ENCODE data around the gene C5orf47.

DNA sequence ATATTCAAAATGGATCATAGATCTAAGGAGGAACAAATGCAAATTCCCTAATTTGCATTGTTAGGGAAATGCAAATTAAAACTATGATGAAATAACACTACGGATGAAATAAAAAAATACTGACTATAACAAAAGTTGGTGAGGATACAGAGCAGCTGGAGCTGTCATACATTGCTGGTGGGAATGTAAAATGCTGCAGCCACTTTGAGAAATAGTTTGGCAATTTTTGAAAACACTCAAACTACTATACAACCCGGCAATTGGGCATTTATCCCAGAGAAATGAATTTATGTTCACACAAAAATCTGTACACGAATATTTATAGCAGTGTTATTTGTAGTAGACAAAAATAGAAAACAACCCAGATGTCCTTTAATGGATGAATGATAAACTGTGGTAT lies 22.5 kb downstream of the C5orf47 start:
- TF ChIP-seq EZH2phosphoT487 (IDR thresholded peaks at IDR 0.05; ENCODE audit: low read length) (no peak), EZH2 (optimal IDR thresholded peaks at IDR 0.05; ENCODE audit: low read depth, low read length) (no peak)
- TF ChIP-seq, protein P1, sequence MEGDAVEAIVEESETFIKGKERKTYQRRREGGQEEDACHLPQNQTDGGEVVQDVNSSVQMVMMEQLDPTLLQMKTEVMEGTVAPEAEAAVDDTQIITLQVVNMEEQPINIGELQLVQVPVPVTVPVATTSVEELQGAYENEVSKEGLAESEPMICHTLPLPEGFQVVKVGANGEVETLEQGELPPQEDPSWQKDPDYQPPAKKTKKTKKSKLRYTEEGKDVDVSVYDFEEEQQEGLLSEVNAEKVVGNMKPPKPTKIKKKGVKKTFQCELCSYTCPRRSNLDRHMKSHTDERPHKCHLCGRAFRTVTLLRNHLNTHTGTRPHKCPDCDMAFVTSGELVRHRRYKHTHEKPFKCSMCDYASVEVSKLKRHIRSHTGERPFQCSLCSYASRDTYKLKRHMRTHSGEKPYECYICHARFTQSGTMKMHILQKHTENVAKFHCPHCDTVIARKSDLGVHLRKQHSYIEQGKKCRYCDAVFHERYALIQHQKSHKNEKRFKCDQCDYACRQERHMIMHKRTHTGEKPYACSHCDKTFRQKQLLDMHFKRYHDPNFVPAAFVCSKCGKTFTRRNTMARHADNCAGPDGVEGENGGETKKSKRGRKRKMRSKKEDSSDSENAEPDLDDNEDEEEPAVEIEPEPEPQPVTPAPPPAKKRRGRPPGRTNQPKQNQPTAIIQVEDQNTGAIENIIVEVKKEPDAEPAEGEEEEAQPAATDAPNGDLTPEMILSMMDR (IDR thresholded peaks at IDR 0.05; ENCODE audit: low read length) = no peak
